Pancreas (tissue), 10 donors: ENCODE results near the gene KCNMA1. TPM values are rescaled to one million over a fixed set of nuclear protein-coding genes. Genes with fewer than 3 reads are reported as not detected.
"Not testable (repeated sequence)": the region's sequence is repeated elsewhere in the genome, so short reads cannot be mapped to it uniquely, and the experiment has no call there.

ENCODE experiments used
- ATAC-seq, 4 donors: fragments of 200-7000 bp; cut with Tn5 transposase; one replicate each; pipeline versions ENCODE4 v1.8.0 to v1.9.1; 2020; ENCODE audit warnings: mild to moderate bottlenecking in 4 of 4, moderate library complexity in 4 of 4
- DNase-seq, 6 donors: peaks; one replicate each; pipeline ENCODE4 v3.0.0-alpha.2; 2020
- FAIRE-seq: peaks from 2 replicates; lab custom pipeline; 2012; peaks lifted over from hg19 to GRCh38; lab: Jason Lieb, UNC
- H3K27ac ChIP-seq, 4 donors: fragments of 200-600 bp; sonication (generic); 1 replicate in 3 of 4; 2 replicates in 1 of 4; pipeline versions ENCODE4 v1.5.0 to v1.8.0; 2020
- H3K27me3 ChIP-seq, 4 donors: fragments of 200-600 bp; one replicate each; pipeline ENCODE4 v1.8.0; 2021
- H3K36me3 ChIP-seq, 3 donors: fragments of 200-600 bp; sonication (generic) in 1 of 3; one replicate each; pipeline versions ENCODE4 v1.5.0 to v1.8.0; 2020 to 2021
- H3K4me1 ChIP-seq, 3 donors: fragments of 200-600 bp; one replicate each; pipeline ENCODE4 v1.8.0; 2021
- H3K4me3 ChIP-seq, 4 donors: fragments of 200-600 bp; sonication (generic) in 2 of 4; one replicate each; pipeline versions ENCODE4 v1.5.0 to v1.8.0; 2020 to 2021
- H3K9me3 ChIP-seq, 4 donors: fragments of 200-600 bp; one replicate each; pipeline ENCODE4 v1.8.0; 2021
- CTCF ChIP-seq, 4 donors: fragments of 200-600 bp; sonication (generic) in 3 of 4; IDR thresholded peaks; one replicate each; pipeline versions ENCODE4 v1.5.0 to v1.8.0; 2021; ENCODE audit warnings: antibody characterized with exemption in 4 of 4
- WGBS, 2 donors: extraction: QIAGEN DNeasy Blood & Tissue Kit; methylation state at CpG; one replicate each; pipeline ENCODE4 v1.1.7; 2013; 5-methylcytosine and 5-hydroxymethylcytosine counted together
- intact Hi-C, 3 donors: fragments of 100-400 bp; cut with DNase I; formaldehyde crosslinking; loops; one replicate each; pipeline versions ENCODE4 v1.11.1 to v1.14.2; 2022
- polyA plus RNA-seq, 2 donors: library from polyadenylated mRNA; stranded (reverse); fragments of 200-250 nt; gene quantifications; one replicate each; pipeline ENCODE4 v1.2.3, GENCODE V29; 2013
- total RNA-seq, 6 donors: library from RNA; stranded (reverse); fragmentation: NEBNext Ultra II Directional in 4 of 6; extraction: Animal tissue kit (Norgen Biotek cat#: 25700) in 4 of 6; gene quantifications; one replicate each; pipeline versions ENCODE4 v1.2.1 to v1.2.4, GENCODE V29; 2021 to 2023
- donor health status: healthy with polysubstance abuse.
- donor health status: DM: no; HTN: no; CAD: no; lungs with moderate emphysema.
- donor health status: DM: no; HTN: no; CAD: no.
- donor health status: control.
- donor health status: control.
- donor health status: Bipolar disorder and iron deficiency.
- donor health status: DM: yes; HTN: yes; CAD: no.
- donor health status: DM: no; HTN: no; CAD: no.
- donor health status: DM: no; HTN: no; CAD: no.
- donor health status: DM: yes; HTN: yes; CAD: no.

The KCNMA1 gene
- total and polyA plus RNA-seq, 8 donors: 3.5 to 19.4 (median 9.3) TPM

GRCh38 chr10:77413231-77413630 is 224.4 kb downstream of the KCNMA1 start:
- peaks cover 50 to 69% (median 54%) of the 10 kb centered on the region in 3 donors for H3K4me1 ChIP-seq
- H3K27ac ChIP-seq: no peak overlapping the region
- H3K9me3 ChIP-seq: no peaks in the 10 kb centered on the region
- no peaks in the 10 kb centered on the region for H3K27me3 ChIP-seq
- H3K4me3 ChIP-seq: no peak overlapping the region
- DNase-seq (no peak), ATAC-seq (no peak), FAIRE-seq (no peak)
- TF ChIP-seq CTCF (IDR thresholded peaks at IDR 0.05): no peak
- WGBS, 2 donors: 80 to 90% methylated on average over 7 of the region's 7 CpGs
- H3K36me3 ChIP-seq: no peaks in the 10 kb centered on the region
- intact Hi-C loops: no loop called here

- ATAC-seq, DNase-seq, H3K27ac ChIP-seq, H3K36me3 ChIP-seq, H3K4me3 ChIP-seq, H3K9me3 ChIP-seq, intact Hi-C loops, H3K27me3 ChIP-seq, FAIRE-seq: not testable (repeated sequence)
- 91 to 93% methylated on average over 8 of the region's 8 CpGs for WGBS, 2 donors
- H3K4me1 ChIP-seq: peaks cover 50 to 65% (median 51%) of the 10 kb centered on the region in 3 donors
These were observed 225.0 kb downstream of the KCNMA1 start for GRCh38 chr10:77412573-77413133.

GRCh38 chr10:77411805-77412204 is 225.8 kb downstream of the KCNMA1 start:
- intact Hi-C loops: no loop called here
- no peak for TF ChIP-seq CTCF (IDR thresholded peaks at IDR 0.05)
- 92% methylated on average over 11 of the region's 11 CpGs for WGBS, 2 donors
- Histone ChIP-seq H3K27ac (peak overlapping the region in 1 of 4 donors; percentile 5), H3K4me1 (peaks cover 44 to 63% (median 49%) of the 10 kb centered on the region in 3 donors), H3K4me3 (no peak overlapping the region), H3K27me3 (no peaks in the 10 kb centered on the region), H3K36me3 (no peaks in the 10 kb centered on the region), H3K9me3 (no peaks in the 10 kb centered on the region)
- ATAC-seq (no peak), FAIRE-seq (no peak), DNase-seq (no peak)

GRCh38 chr10:77410523-77410922 is 227.1 kb downstream of the KCNMA1 start:
- TF ChIP-seq CTCF (IDR thresholded peaks at IDR 0.05): no peak
- Histone ChIP-seq H3K9me3 (no peaks in the 10 kb centered on the region), H3K27ac (peak overlapping the region; percentile 50 to 74 (median 64)), H3K27me3 (no peaks in the 10 kb centered on the region), H3K4me3 (no peak overlapping the region), H3K4me1 (peaks cover 39 to 55% (median 40%) of the 10 kb centered on the region in 3 donors), H3K36me3 (no peaks in the 10 kb centered on the region)
- ATAC-seq: peak; percentile 2 to 11 (median 6)
- DNase-seq: peak in 1 of 6 donors; percentile 42
- WGBS, 2 donors: 25 to 30% methylated on average over 9 of the region's 9 CpGs
- FAIRE-seq: no peak
- intact Hi-C loops: no loop called here

- DNase-seq: peak; percentile 77 to 98 (median 94)
- TF ChIP-seq CTCF (IDR thresholded peaks at IDR 0.05): no peak
- intact Hi-C loops: no loop called here
- FAIRE-seq: no peak
- Histone ChIP-seq H3K36me3 (no peaks in the 10 kb centered on the region), H3K4me3 (no peak overlapping the region), H3K27ac (peak overlapping the region; percentile 50 to 74 (median 64)), H3K4me1 (peaks cover 33 to 49% (median 34%) of the 10 kb centered on the region in 3 donors), H3K27me3 (no peaks in the 10 kb centered on the region), H3K9me3 (no peaks in the 10 kb centered on the region)
- 16 to 20% methylated on average over 7 of the region's 7 CpGs for WGBS, 2 donors
- peak; percentile 89 to 92 (median 90) for ATAC-seq
These were observed 227.7 kb downstream of the KCNMA1 start for GRCh38 chr10:77409697-77410471.
